Erythroblast (primary cell): ENCODE results near the gene CCL28.

Experiments used
- GATA1 ChIP-seq: IDR thresholded peaks from 2 replicates; pipeline ENCODE4 v1.6.1; 2011; ENCODE audit warnings: low read depth, mild to moderate bottlenecking, control low read depth, low read length, moderate library complexity
- POLR2A ChIP-seq: IDR thresholded peaks from 2 replicates; pipeline ENCODE4 v1.6.1; 2011; ENCODE audit warnings: mild to moderate bottlenecking, low read length

- no peak for TF ChIP-seq POLR2A
- no peak for TF ChIP-seq GATA1
Observed at GRCh38 chr5:43357878-43358281, 54.3 kb downstream of the CCL28 start.
